A673 (cell line): ENCODE results near the gene KCNIP1. TPM values are rescaled to one million over a fixed set of nuclear protein-coding genes. Genes with fewer than 3 reads are reported as not detected.

ENCODE experiments used
- BruUV-seq: library from RNA; stranded (reverse); fragments of 400-500 nt; replicated peaks from 2 replicates; lab custom pipeline; 2021; lab: Mats Ljungman, UMichigan
- CTCF ChIA-PET: fragments of 300-600 bp; sonication (Branson Sonifier 250); formaldehyde crosslinking; loops from one replicate; lab custom pipeline; 2022; ENCODE audit warnings: antibody characterized with exemption; lab: Charles Lee
- POLR2A ChIA-PET: fragments of 300-600 bp; sonication (Branson Sonifier 250); formaldehyde crosslinking; loops from one replicate; lab custom pipeline; 2022; ENCODE audit warnings: antibody characterized with exemption; ENCODE audit not compliant: low non-redundant PET; lab: Charles Lee
- DNase-seq: peaks from one replicate; pipeline ENCODE4 v3.0.0-alpha.2; 2015; ENCODE audit warnings: low spot score
- H3K27ac ChIP-seq: fragments of 200-600 bp; sonication (generic); 2 replicates; pipeline ENCODE4 v1.5.1; 2016; ENCODE audit warnings: mixed run types, low read depth, mild to moderate bottlenecking, mixed read lengths, antibody characterized with exemption, low read length; ENCODE audit not compliant: poor library complexity, severe bottlenecking
- H3K27me3 ChIP-seq: fragments of 200-600 bp; sonication (generic); replicated peaks from 2 replicates; pipeline ENCODE4 v1.6.1; 2017; ENCODE audit warnings: mixed run types, low read depth, mild to moderate bottlenecking, mixed read lengths, antibody characterized with exemption, low read length; ENCODE audit not compliant: insufficient read depth, poor library complexity
- H3K36me3 ChIP-seq: fragments of 200-600 bp; sonication (generic); 2 replicates; pipeline ENCODE4 v1.6.1; 2016; ENCODE audit warnings: mixed run types, mild to moderate bottlenecking, mixed read lengths, antibody characterized with exemption, low read length; ENCODE audit not compliant: insufficient read depth, poor library complexity, severe bottlenecking
- H3K4me1 ChIP-seq: fragments of 200-600 bp; sonication (generic); 2 replicates; pipeline ENCODE4 v1.6.1; 2017; ENCODE audit warnings: mixed run types, mild to moderate bottlenecking, mixed read lengths, antibody characterized with exemption, low read length; ENCODE audit not compliant: insufficient read depth, poor library complexity, severe bottlenecking
- H3K4me3 ChIP-seq: fragments of 200-600 bp; sonication (generic); 2 replicates; pipeline ENCODE4 v1.5.1; 2016; ENCODE audit warnings: low read depth, mixed run types, mild to moderate bottlenecking, mixed read lengths, low read length; ENCODE audit not compliant: poor library complexity, severe bottlenecking
- H3K9me3 ChIP-seq: fragments of 200-600 bp; sonication (generic); 2 replicates; pipeline ENCODE4 v1.6.1; 2016; ENCODE audit warnings: mixed run types, low read depth, mild to moderate bottlenecking, mixed read lengths, antibody characterized with exemption, low read length; ENCODE audit not compliant: poor library complexity, severe bottlenecking
- EZH2 ChIP-seq: fragments of 200-600 bp; sonication (generic); IDR thresholded peaks from 2 replicates; pipeline ENCODE4 v1.6.1; 2017; ENCODE audit warnings: borderline replicate concordance, low read depth, mild to moderate bottlenecking, mixed read lengths, antibody characterized with exemption, low read length; ENCODE audit not compliant: poor library complexity, severe bottlenecking
- intact Hi-C: fragments of 100-400 bp; cut with micrococcal nuclease; formaldehyde crosslinking; loops from one replicate; pipeline ENCODE4 v1.10.0; 2022; ENCODE audit not compliant: unreplicated experiment
- total RNA-seq: library from RNA; stranded (reverse); gene quantifications from 2 replicates; pipeline ENCODE4 v1.2.3, GENCODE V29; 2021
- TF ChIP-seq, protein P1 (sequence below): fragments of 300-800, 200-600 bp; sonication (generic); conservative IDR thresholded peaks from 2 replicates; pipeline ENCODE4 v1.5.1; 2017; ENCODE audit warnings: low read depth, mild to moderate bottlenecking, antibody characterized with exemption, low read length, moderate library complexity, mixed read lengths

The KCNIP1 gene
- total RNA-seq, 1 experiment from 2014 or later: 3.7 TPM

DNA sequence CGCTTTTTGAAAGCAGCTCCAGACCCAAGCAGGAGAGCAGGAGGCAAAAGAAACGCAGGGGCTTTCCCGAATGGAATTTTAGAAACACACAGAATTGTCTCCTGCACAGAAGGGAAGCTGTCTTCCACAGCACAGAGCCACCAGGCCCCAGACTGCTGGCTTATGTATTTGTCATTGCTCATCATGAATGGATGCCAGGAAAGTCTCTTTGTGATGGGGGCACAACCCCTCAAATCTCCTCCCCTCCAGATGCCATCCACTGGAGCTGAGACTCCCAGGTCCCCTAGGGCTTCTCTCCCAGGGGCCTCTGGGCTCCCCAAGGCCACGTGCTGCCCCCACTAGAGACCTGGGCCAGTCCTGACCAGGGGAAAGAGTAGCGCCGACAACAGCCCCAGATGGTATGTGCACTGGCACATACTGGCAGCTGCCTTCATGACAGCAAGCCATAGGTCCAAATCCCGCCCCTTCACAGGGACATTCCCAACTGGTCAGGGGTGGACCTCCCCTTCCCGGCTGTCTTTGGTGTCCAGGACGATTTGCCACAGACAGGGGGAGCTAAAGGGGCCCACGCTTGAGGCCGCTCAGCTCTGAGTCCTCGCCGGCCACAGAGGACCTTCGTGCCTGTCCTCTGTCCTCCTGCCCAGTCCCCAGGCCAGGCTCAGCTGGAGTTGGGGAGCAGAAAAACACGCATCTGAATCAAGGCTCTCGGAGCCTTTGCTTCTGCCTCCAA lies 127.8 kb downstream of the KCNIP1 start:
- H3K4me3 ChIP-seq: no peak overlapping the region
- no peaks in the 10 kb centered on the region for H3K27me3 ChIP-seq
- no peaks in the 10 kb centered on the region for H3K36me3 ChIP-seq
- H3K4me1 ChIP-seq: peaks cover 11% of the 10 kb centered on the region
- no peak overlapping the region for H3K27ac ChIP-seq
- H3K9me3 ChIP-seq: no peaks in the 10 kb centered on the region
- POLR2A ChIA-PET: no interaction called here
- TF ChIP-seq, protein P1, sequence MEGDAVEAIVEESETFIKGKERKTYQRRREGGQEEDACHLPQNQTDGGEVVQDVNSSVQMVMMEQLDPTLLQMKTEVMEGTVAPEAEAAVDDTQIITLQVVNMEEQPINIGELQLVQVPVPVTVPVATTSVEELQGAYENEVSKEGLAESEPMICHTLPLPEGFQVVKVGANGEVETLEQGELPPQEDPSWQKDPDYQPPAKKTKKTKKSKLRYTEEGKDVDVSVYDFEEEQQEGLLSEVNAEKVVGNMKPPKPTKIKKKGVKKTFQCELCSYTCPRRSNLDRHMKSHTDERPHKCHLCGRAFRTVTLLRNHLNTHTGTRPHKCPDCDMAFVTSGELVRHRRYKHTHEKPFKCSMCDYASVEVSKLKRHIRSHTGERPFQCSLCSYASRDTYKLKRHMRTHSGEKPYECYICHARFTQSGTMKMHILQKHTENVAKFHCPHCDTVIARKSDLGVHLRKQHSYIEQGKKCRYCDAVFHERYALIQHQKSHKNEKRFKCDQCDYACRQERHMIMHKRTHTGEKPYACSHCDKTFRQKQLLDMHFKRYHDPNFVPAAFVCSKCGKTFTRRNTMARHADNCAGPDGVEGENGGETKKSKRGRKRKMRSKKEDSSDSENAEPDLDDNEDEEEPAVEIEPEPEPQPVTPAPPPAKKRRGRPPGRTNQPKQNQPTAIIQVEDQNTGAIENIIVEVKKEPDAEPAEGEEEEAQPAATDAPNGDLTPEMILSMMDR: no peak
- TF ChIP-seq EZH2: no peak
- intact Hi-C loops: loop anchor here (1.0 to 5.0 kb wide), 5 partner anchors 27 to 529 kb away; no protein-coding TSS in a partner anchor
- DNase-seq: no peak
- BruUV-seq: no TSS peak
- CTCF ChIA-PET: interaction anchor here (1.0 kb wide), 1 partner anchor 145 kb away, joined by 4 read pairs; no protein-coding TSS in a partner anchor

DNA sequence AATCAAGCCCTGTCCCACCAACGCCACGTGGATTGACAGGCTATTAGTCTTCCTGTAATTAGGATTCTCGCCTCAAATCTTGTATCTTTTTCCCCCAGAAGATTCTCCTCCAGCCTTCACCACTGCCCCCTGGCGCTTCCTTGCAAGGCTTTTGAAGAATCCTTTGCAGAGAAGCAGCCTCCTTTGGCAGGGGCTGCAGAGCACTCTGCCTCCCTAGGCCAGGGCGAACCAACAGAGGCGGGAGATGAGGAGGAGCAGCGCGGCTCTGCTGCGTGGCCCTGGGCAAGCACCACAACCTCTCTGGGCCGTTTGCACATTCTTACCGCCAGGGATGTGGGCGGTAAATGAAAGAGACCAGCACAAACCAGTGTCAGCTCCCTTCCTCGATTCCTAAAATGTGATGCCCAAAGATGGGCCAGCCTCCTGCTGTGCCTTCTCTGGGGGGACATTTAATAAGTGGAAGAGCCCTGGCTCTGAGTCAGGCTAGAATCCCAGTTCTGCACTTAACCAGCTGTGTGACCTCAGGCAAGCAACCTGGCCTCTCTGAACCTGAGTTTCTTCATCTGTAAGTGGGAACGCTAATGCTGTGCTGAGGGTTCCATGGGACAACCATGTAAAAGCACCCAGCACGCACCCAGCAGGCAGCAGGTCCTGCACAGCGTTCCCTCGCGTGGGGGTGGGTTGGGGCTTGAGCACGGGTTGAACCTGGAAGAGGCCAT lies 128.6 kb downstream of the KCNIP1 start:
- H3K4me3 ChIP-seq: no peak overlapping the region
- H3K4me1 ChIP-seq: peaks cover 11% of the 10 kb centered on the region
- intact Hi-C loops: loop anchor here (2.0 to 5.0 kb wide), 4 partner anchors 198 to 530 kb away; no protein-coding TSS in a partner anchor
- no peak for TF ChIP-seq EZH2
- TF ChIP-seq, protein P1: no peak
- H3K9me3 ChIP-seq: no peaks in the 10 kb centered on the region
- H3K27ac ChIP-seq: no peak overlapping the region
- no peak for DNase-seq
- no TSS peak for BruUV-seq
- no peaks in the 10 kb centered on the region for H3K27me3 ChIP-seq
- POLR2A ChIA-PET: no interaction called here
- no peaks in the 10 kb centered on the region for H3K36me3 ChIP-seq
- CTCF ChIA-PET: interaction anchor here (1.0 to 1.4 kb wide), 5 partner anchors 29 to 413 kb away, joined by 3 to 5 read pairs (median 4); no protein-coding TSS in a partner anchor

DNA sequence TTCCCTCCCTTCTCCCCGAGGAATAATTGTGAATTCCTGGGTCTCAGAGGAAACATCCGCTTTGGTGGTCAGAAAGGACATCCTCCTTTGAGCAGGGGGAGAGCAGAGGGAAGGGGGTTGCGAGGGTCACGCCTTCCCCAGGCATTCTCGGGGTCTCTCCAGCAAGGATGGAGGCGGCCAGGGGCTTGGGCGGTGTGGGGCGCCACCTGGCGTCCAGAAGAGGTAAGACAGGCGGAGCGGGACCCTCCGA lies 129.1 kb downstream of the KCNIP1 start:
- no TSS peak for BruUV-seq
- TF ChIP-seq, protein P1: peak; percentile 95
- TF ChIP-seq EZH2: no peak
- CTCF ChIA-PET: interaction anchor here (0.8 to 1.4 kb wide), 6 partner anchors 26 to 414 kb away, joined by 3 to 5 read pairs (median 4); no protein-coding TSS in a partner anchor
- POLR2A ChIA-PET: no interaction called here
- DNase-seq: peak; percentile 73
- Histone ChIP-seq H3K27me3 (no peaks in the 10 kb centered on the region), H3K4me1 (peaks cover 11% of the 10 kb centered on the region), H3K9me3 (no peaks in the 10 kb centered on the region), H3K27ac (no peak overlapping the region), H3K36me3 (no peaks in the 10 kb centered on the region), H3K4me3 (peak overlapping the region; percentile 39)
- intact Hi-C loops: loop anchor here (2.0 to 5.0 kb wide), 4 partner anchors 198 to 531 kb away; no protein-coding TSS in a partner anchor
